Measurements from ENCODE around the gene TTC16.

DNA sequence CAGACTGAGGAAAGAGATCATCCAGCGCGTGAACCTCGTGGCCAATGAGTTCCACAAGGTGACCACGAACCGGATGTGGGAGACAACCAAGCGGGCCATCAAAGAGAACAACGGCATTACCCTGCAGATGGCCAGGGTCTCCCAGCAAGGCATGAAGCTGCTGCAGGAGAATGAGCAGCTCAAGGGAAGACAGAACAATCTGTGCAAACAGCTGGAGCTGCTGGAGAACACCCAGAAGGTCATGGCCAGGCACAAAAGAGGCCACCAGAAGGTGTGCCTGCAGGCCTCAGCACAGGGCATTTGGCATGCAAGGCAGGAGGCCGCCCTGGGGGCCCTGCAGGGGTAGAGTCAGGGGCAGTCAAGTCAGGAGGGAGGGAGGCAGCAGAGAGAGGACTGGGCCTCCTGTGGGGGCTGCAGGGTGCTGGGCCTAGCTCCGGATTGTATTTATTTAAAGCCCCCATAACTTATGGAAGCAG, 4.6 kb upstream of the TTC16 start:
- TF ChIP-seq, protein P1, sequence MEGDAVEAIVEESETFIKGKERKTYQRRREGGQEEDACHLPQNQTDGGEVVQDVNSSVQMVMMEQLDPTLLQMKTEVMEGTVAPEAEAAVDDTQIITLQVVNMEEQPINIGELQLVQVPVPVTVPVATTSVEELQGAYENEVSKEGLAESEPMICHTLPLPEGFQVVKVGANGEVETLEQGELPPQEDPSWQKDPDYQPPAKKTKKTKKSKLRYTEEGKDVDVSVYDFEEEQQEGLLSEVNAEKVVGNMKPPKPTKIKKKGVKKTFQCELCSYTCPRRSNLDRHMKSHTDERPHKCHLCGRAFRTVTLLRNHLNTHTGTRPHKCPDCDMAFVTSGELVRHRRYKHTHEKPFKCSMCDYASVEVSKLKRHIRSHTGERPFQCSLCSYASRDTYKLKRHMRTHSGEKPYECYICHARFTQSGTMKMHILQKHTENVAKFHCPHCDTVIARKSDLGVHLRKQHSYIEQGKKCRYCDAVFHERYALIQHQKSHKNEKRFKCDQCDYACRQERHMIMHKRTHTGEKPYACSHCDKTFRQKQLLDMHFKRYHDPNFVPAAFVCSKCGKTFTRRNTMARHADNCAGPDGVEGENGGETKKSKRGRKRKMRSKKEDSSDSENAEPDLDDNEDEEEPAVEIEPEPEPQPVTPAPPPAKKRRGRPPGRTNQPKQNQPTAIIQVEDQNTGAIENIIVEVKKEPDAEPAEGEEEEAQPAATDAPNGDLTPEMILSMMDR (IDR thresholded peaks at IDR 0.05) = no peak
- no peak for TF ChIP-seq POLR2A (IDR thresholded peaks at IDR 0.05)
- TF ChIP-seq EP300 (IDR thresholded peaks at IDR 0.05) = no peak
